Gastrocnemius medialis (tissue), 4 donors: ENCODE results near the gene TNF. TPM values are rescaled to one million over a fixed set of nuclear protein-coding genes. Genes with fewer than 3 reads are reported as not detected.

Experiments used
- ATAC-seq, 2 donors: fragments of 150-250 bp; one replicate each; pipeline ENCODE4 v1.9.1; 2016
- DNase-seq, 2 donors: peaks; one replicate each; pipeline ENCODE4 v3.0.0-alpha.2; 2019
- H3K27ac ChIP-seq, 4 donors: fragments of 200-600 bp; sonication (generic); 1 replicate in 1 of 4; 2 replicates in 3 of 4; pipeline ENCODE4 v1.5.1; 2016 to 2018; ENCODE audit warnings: mild to moderate bottlenecking in 2 of 4, moderate library complexity in 1 of 4
- H3K27me3 ChIP-seq, 3 donors: fragments of 200-600 bp; sonication (generic) in 2 of 3; 1 replicate in 1 of 3; 2 replicates in 2 of 3; pipeline versions ENCODE4 v1.5.1 to v1.6.0; 2016 to 2019; ENCODE audit warnings: mild to moderate bottlenecking in 1 of 3, moderate library complexity in 1 of 3
- H3K36me3 ChIP-seq, 2 donors: fragments of 200-600 bp; sonication (generic) in 1 of 2; one replicate each; pipeline ENCODE4 v1.5.1; 2017 to 2018
- H3K4me1 ChIP-seq, 2 donors: fragments of 200-600 bp; sonication (generic) in 1 of 2; one replicate each; pipeline ENCODE4 v1.5.1; 2016 to 2017; ENCODE audit warnings: mild to moderate bottlenecking in 2 of 2
- H3K4me3 ChIP-seq, 4 donors: fragments of 200-600 bp; sonication (generic) in 3 of 4; 1 replicate in 1 of 4; 2 replicates in 3 of 4; pipeline ENCODE4 v1.5.1; 2016 to 2019; ENCODE audit warnings: mild to moderate bottlenecking in 2 of 4
- H3K9me3 ChIP-seq, 3 donors: fragments of 200-600 bp; sonication (generic) in 2 of 3; 1 replicate in 1 of 3; 2 replicates in 2 of 3; pipeline ENCODE4 v1.5.1; 2016 to 2019
- POLR2A ChIP-seq, 2 donors: fragments of 450-650 bp; IDR thresholded peaks; one replicate each; pipeline ENCODE4 v1.6.1; 2017; ENCODE audit warnings: antibody characterized with exemption in 2 of 2, mild to moderate bottlenecking in 2 of 2, moderate library complexity in 2 of 2
- in situ Hi-C, 4 donors: fragments of 200-750 bp; cut with MboI; loops; one replicate each; pipeline versions ENCODE4 v1.15.0 to v1.8.0; 2017; ENCODE audit warnings: low sequenced_read_pairs in 4 of 4
- intact Hi-C: fragments of 100-400 bp; cut with DNase I; formaldehyde crosslinking; loops from one replicate; pipeline ENCODE4 v1.15.1; 2023; ENCODE audit warnings: low total_unique reads
- total RNA-seq, 4 donors: library from RNA; depleted of rRNA; stranded (reverse); fragments of >200 nt; gene quantifications; one replicate each; pipeline versions ENCODE4 v1.1.0 to v1.2.3, GENCODE V29; 2016
- TF ChIP-seq, protein P1 (sequence below), 5 experiments: fragments of 450-650 bp in 3 of 5; fragments of 200-600 bp in 2 of 5; sonication (generic) in 2 of 5; IDR thresholded peaks in 4 of 5; conservative IDR thresholded peaks in 1 of 5; 1 replicate in 4 of 5; 2 replicates in 1 of 5; pipeline ENCODE4 v1.5.1; 2016 to 2019; ENCODE audit warnings: antibody characterized with exemption in 5 of 5, mild to moderate bottlenecking in 3 of 5, moderate library complexity in 3 of 5

Gene TNF
- total RNA-seq, 4 donors from 2014 or later: 0.23 to 0.87 TPM; not detected in 2

DNA sequence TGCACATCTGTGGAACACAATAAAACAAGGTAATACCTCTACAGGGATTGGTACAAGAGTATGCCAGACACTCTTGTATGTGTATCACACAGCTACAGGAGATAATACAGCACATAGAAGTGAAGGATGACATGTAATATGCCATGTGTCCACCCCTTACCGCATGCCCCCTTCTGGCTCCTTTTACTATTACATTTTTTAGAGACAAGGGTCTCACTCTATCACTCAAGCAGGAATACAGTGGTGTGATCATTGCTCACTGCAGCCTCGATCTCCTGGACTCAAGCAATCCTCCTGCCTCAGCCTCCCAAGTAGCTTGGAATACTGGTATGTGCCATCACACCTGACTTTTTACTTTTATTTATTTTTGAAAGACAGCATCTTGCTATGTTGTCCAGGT, 21.6 kb downstream of the TNF start:
- no peak for TF ChIP-seq POLR2A (IDR thresholded peaks at IDR 0.05)
- TF ChIP-seq, protein P1, sequence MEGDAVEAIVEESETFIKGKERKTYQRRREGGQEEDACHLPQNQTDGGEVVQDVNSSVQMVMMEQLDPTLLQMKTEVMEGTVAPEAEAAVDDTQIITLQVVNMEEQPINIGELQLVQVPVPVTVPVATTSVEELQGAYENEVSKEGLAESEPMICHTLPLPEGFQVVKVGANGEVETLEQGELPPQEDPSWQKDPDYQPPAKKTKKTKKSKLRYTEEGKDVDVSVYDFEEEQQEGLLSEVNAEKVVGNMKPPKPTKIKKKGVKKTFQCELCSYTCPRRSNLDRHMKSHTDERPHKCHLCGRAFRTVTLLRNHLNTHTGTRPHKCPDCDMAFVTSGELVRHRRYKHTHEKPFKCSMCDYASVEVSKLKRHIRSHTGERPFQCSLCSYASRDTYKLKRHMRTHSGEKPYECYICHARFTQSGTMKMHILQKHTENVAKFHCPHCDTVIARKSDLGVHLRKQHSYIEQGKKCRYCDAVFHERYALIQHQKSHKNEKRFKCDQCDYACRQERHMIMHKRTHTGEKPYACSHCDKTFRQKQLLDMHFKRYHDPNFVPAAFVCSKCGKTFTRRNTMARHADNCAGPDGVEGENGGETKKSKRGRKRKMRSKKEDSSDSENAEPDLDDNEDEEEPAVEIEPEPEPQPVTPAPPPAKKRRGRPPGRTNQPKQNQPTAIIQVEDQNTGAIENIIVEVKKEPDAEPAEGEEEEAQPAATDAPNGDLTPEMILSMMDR (IDR thresholded peaks at IDR 0.05 in 4 of 5, conservative IDR thresholded peaks at IDR 0.05 in 1 of 5): peak in 2 of 5 experiments; percentile 18 to 44
- intact Hi-C loops: loop anchor here (5.0 kb wide), 1 partner anchor 105 kb away; no protein-coding TSS in a partner anchor
- Histone ChIP-seq H3K36me3 (no peaks in the 10 kb centered on the region), H3K4me3 (no peak overlapping the region), H3K9me3 (no peaks in the 10 kb centered on the region), H3K27me3 (no peaks in the 10 kb centered on the region), H3K27ac (no peak overlapping the region), H3K4me1 (no peaks in the 10 kb centered on the region)
- ATAC-seq: no peak
- no peak for DNase-seq
- in situ Hi-C loops: loop anchor here in 3 of 4 donors (5.0 to 10.0 kb wide), 3 partner anchors 50 to 55 kb away; partner anchors contain the start of genes ATP6V1G2 (in 2 of the 3), DDX39B (in 2 of the 3) and NFKBIL1 (in 2 of the 3)

DNA sequence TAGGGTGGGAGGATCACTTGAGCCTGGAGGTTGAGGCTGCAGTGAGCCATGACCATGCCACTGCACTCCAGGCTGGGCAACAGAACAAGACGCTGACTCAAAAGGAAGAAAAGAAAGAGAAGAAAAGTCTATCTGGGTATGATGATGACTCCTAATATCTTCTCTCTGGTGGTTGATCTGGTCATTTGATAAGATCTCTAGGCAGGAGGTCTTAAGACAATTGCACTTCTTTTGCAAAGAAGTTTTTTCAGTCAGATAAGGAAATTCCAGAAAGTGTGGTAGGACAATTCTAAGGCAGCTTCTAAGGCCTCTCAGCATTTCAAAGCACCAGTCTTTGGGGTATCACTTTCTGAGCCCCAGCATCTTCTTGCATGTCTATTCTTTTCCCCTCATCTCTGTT, 32.0 kb downstream of the TNF start:
- intact Hi-C loops (no loop called here), in situ Hi-C loops (loop anchor here in 1 of 4 donors (10.0 kb wide), 1 partner anchor 63 kb away; the partner anchor contains the start of genes ATP6V1G2, DDX39B and NFKBIL1)
- ATAC-seq: no peak
- no peak for DNase-seq
- Histone ChIP-seq H3K4me1 (no peaks in the 10 kb centered on the region), H3K27ac (no peak overlapping the region), H3K27me3 (no peaks in the 10 kb centered on the region), H3K36me3 (no peaks in the 10 kb centered on the region), H3K4me3 (no peak overlapping the region), H3K9me3 (no peaks in the 10 kb centered on the region)
- TF ChIP-seq, protein P1 (IDR thresholded peaks at IDR 0.05 in 4 of 5, conservative IDR thresholded peaks at IDR 0.05 in 1 of 5): no peak
- no peak for TF ChIP-seq POLR2A (IDR thresholded peaks at IDR 0.05)

DNA sequence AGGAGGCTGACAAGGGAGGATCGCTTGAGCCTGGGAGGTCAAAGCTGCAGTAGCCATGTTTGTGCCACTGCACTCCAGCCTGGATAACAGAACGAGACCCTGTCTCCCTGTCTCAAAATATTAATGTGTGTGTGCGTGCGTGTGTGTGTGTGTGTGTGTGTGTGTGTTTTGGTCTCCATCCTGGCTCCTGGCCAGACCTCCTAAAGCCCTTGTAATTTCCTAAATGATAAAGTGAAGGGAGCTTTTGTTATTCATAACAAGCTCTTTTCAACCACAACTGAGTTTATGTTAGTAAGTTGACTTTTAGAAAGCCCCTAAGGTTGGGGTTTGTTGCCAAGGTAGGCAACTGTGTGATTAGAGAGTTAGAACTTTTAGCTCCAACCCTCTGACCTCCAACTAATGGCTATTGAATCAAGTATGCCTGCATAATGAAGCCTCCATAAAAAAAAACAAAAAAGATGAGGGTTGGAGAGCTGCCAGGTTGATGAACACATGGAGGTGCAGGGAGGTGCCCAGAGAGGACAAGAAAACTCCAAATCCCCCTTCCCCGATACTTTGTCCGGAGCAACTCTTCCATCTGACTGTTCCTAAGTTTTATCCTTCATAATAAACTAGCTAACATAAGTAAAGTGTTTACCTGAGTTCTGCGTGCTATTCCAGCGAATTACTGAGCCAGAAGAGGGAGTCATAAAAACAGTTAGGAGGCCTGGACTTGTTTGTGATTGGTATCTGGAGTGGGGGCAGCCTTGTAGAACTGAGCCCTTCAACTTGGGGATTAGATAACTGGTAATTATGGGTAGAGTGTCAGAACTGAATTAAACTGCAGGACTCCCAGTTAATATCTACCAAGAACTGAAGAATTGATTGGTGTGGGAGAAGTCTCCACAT, 34.4 kb downstream of the TNF start:
- no peaks in the 10 kb centered on the region for H3K36me3 ChIP-seq
- H3K4me1 ChIP-seq: no peaks in the 10 kb centered on the region
- no peaks in the 10 kb centered on the region for H3K27me3 ChIP-seq
- ATAC-seq (no peak), DNase-seq (no peak)
- intact Hi-C loops: no loop called here
- in situ Hi-C loops: loop anchor here in 1 of 4 donors (10.0 kb wide), 1 partner anchor 65 kb away; the partner anchor contains the start of genes ATP6V1G2, DDX39B and NFKBIL1
- no peaks in the 10 kb centered on the region for H3K9me3 ChIP-seq
- no peak for TF ChIP-seq POLR2A (IDR thresholded peaks at IDR 0.05)
- TF ChIP-seq, protein P1 (IDR thresholded peaks at IDR 0.05 in 4 of 5, conservative IDR thresholded peaks at IDR 0.05 in 1 of 5): no peak
- no peak overlapping the region for H3K4me3 ChIP-seq
- no peak overlapping the region for H3K27ac ChIP-seq

DNA sequence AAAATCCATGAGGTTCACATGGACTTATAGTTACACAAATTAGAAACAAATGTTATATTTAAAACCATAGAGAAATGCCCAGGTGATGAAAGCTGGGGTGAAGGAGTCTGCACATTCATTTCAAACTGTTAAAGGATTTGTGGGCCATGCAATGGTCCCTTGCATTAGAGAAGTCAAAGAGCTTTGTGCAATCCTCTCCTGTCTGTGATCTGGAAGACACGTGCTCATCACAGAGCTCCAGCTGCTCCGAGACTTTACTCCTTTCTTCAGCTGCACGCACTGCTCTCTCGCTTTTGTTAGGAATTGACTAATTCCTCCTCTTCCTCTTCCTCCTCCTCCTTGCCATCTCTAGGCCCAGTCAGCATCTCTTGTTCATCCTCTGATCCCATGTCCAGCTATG, 35.6 kb downstream of the TNF start:
- in situ Hi-C loops (no loop called here), intact Hi-C loops (no loop called here)
- no peaks in the 10 kb centered on the region for H3K9me3 ChIP-seq
- H3K27me3 ChIP-seq: no peaks in the 10 kb centered on the region
- H3K36me3 ChIP-seq: no peaks in the 10 kb centered on the region
- DNase-seq (no peak), ATAC-seq (no peak)
- H3K4me3 ChIP-seq: no peak overlapping the region
- no peak overlapping the region for H3K27ac ChIP-seq
- no peaks in the 10 kb centered on the region for H3K4me1 ChIP-seq
- TF ChIP-seq, protein P1 (IDR thresholded peaks at IDR 0.05 in 4 of 5, conservative IDR thresholded peaks at IDR 0.05 in 1 of 5): no peak
- no peak for TF ChIP-seq POLR2A (IDR thresholded peaks at IDR 0.05)
